AG04449 (cell line): ENCODE data around the gene RPL21.

Source experiments
- CTCF ChIA-PET: fragments of 350-600 bp; formaldehyde crosslinking; extraction: SDS; loops from one replicate; lab custom pipeline; 2021; ENCODE audit warnings: antibody characterized with exemption; lab: Yijun Ruan, JAX
- POLR2A ChIA-PET: fragments of 400-600, 350-600 bp; formaldehyde crosslinking; extraction: SDS; loops from one replicate; lab custom pipeline; 2020; ENCODE audit warnings: antibody characterized with exemption, inconsistent platforms; lab: Yijun Ruan, JAX
- DNase-seq: peaks from one replicate; pipeline ENCODE4 v3.0.0-alpha.2; 2010; ENCODE audit warnings: low read depth, low spot score
- H3K4me3 ChIP-seq: 2 replicates; pipeline ENCODE4 v1.5.1; 2011; ENCODE audit warnings: low read depth, mild to moderate bottlenecking, control low read depth, low read length
- TF ChIP-seq, protein P1 (sequence below): IDR thresholded peaks from one replicate; pipeline ENCODE4 v1.5.1; 2011; ENCODE audit warnings: mild to moderate bottlenecking, moderate library complexity, low read length, control low read depth, inconsistent platforms; ENCODE audit not compliant: insufficient read depth; ENCODE audit errors: missing control alignments

Gene RPL21

DNA sequence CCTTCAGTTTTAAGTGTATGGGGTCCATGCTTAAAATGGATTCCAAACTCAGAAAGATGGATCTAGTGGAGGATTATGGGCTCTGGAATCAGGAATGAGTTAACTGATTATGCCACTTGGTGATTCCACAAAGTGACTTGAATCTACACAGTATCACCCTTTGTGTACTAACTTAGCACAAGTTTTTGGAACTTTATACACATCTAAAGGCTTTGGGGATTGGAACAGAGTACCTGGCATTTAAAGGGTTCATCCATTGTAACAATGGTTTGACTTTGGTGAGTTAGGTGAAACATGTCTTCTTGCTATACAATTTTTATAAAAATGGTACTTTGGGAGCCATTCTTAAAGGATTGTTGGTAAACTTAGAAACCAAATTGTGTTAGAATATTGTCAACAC is 1.1 kb downstream of the RPL21 start:
- POLR2A ChIA-PET: interaction anchor here (1.2 kb wide), 1 partner anchor 78 kb away, joined by 3 read pairs; no protein-coding TSS in a partner anchor
- TF ChIP-seq, protein P1, sequence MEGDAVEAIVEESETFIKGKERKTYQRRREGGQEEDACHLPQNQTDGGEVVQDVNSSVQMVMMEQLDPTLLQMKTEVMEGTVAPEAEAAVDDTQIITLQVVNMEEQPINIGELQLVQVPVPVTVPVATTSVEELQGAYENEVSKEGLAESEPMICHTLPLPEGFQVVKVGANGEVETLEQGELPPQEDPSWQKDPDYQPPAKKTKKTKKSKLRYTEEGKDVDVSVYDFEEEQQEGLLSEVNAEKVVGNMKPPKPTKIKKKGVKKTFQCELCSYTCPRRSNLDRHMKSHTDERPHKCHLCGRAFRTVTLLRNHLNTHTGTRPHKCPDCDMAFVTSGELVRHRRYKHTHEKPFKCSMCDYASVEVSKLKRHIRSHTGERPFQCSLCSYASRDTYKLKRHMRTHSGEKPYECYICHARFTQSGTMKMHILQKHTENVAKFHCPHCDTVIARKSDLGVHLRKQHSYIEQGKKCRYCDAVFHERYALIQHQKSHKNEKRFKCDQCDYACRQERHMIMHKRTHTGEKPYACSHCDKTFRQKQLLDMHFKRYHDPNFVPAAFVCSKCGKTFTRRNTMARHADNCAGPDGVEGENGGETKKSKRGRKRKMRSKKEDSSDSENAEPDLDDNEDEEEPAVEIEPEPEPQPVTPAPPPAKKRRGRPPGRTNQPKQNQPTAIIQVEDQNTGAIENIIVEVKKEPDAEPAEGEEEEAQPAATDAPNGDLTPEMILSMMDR: no peak
- peak overlapping the region; percentile 93 for H3K4me3 ChIP-seq
- CTCF ChIA-PET: interaction anchor here (0.9 kb wide), 1 partner anchor 110 kb away, joined by 3 read pairs; no protein-coding TSS in a partner anchor
- no peak for DNase-seq

DNA sequence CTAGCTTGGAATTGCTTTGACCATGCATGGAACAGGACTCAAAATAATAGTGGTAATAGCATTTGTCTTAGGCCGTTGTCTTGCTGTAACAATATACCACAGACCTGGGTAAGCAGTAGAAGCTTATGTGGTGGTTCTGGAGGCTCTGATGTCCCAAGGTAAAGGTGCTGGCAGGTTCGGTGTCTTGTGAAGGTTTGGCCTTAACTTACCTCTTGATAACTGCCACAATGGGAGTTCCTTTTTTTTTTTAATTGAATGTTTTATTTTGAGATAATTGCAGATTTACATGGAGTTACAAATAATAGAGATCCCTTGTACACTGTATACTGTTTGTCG is 5.8 kb downstream of the RPL21 start:
- ChIA-PET CTCF (interaction anchor here (1.5 to 2.1 kb wide), 3 partner anchors 10 to 272 kb away, joined by 5 to 9 read pairs (median 9); partner anchors contain the start of gene RASL11A), POLR2A (interaction anchor here (0.6 to 1.4 kb wide), 2 partner anchors 13 to 272 kb away, joined by 3 to 7 read pairs; partner anchors contain the start of gene RASL11A)
- no peak overlapping the region for H3K4me3 ChIP-seq
- TF ChIP-seq, protein P1: no peak
- DNase-seq: no peak

DNA sequence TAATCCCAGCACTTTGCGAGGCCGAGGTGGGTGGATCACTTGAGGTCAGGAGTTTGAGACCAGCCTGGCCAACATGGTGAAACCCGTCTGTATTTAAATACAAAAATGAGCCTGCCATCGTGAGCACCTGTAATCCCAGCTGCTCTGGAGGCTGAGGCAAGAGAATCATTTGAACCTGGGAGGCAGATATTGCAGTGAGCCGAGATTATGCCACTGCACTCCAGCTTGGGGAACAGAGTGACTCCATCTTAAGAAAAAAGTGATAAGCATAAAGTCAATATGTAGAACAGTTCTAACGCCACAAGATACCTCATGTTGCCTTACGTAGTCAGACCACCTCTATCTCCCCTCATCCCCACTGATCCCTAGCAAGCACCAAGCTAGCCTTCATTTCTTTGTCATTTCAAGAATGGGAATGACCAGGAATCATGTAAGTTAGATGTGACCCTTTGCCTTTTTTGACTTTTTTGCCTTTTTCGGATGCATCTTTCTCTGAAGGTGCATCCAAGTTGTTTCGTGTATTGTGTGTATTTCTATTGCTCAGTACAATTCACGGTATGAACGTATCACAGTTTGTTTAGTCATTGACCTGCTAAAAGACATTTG is 6.4 kb downstream of the RPL21 start:
- H3K4me3 ChIP-seq: no peak overlapping the region
- no peak for DNase-seq
- ChIA-PET POLR2A (interaction anchor here (0.6 to 1.4 kb wide), 2 partner anchors 13 to 273 kb away, joined by 3 to 7 read pairs; partner anchors contain the start of gene RASL11A), CTCF (interaction anchor here (1.5 to 2.6 kb wide), 4 partner anchors 10 to 272 kb away, joined by 5 to 9 read pairs (median 8); partner anchors contain the start of gene RASL11A)
- TF ChIP-seq, protein P1: no peak

DNA sequence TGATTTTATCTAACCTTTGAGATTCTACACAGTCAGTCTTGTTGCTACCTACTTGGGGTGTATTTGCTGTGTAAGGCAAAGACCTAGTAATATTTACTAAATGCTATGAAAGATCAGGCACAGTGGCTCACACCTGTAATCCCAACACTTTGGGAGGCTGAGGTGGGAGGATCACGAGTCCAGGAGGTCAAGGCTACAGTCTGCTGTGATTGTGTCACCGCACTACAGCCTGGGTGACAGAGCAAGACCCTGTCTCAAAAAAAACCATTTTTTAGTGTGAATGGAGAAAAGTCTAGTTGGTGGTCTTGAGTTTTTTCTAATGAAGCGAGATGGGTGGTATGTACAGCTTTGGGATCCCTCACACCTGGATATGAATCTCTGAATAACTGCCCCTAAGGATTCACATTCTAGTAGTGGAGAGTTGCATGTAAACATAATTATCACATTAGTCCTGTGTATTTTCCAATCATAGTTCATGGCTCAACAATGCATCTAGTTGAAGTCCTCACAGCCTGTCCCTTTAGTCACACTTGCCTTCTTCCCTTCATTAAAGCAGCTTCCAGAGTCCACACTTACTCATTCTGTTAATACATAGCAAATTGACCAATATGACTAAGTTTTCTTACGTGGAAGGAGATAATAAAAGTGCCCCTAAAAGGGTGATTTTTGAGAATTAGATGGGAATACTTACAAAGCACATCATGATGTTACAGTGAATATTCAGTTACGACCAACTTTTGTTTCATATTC is 7.5 kb downstream of the RPL21 start:
- ChIA-PET CTCF (interaction anchor here (2.6 kb wide), 1 partner anchor 12 kb away, joined by 7 read pairs; the partner anchor contains the start of gene RASL11A), POLR2A (no interaction called here)
- no peak overlapping the region for H3K4me3 ChIP-seq
- TF ChIP-seq, protein P1: no peak
- no peak for DNase-seq

DNA sequence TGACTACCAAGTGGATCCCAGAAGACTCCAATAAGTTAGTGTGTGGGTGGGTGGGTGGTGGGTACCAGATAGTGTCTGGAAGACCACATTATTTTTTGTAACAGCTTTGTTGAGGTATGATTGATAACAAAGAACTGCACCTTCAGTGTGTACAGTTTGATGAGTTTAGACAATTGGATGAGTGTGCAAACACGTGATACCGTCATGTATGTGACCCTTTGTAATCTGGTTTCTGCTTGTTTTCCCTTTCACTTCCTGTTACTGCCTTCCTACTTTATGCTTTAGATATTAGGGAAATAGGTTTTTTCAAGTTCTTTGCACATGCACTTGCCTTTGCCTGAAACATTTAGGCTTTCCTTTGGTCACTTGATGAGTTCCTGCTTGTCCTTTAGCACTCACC is 8.5 kb downstream of the RPL21 start:
- DNase-seq: no peak
- TF ChIP-seq, protein P1: no peak
- ChIA-PET POLR2A (interaction anchor here (0.7 kb wide), 1 partner anchor 89 kb away, joined by 3 read pairs; no protein-coding TSS in a partner anchor), CTCF (interaction anchor here (0.7 to 2.6 kb wide), 2 partner anchors 11 to 274 kb away, joined by 3 to 7 read pairs; partner anchors contain the start of gene RASL11A)
- H3K4me3 ChIP-seq: no peak overlapping the region

DNA sequence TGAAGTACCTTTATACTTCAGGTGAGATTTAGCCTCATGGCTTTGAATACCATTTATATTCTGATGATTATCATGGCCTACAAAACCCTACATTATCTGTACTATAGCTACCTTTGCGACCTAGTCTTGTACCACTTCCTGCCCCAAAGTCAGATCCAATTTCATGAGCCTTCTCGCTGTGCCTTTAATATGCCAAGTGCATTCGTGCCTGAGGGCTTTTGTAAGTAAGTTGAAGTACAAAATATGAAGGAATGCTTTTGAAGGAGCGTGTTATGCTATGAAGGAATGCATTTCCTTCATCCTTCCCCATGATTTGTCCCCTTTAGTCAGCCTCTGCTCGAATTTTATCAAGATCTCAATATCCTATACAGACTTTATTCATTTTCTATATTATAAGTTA is 10.0 kb downstream of the RPL21 start:
- POLR2A ChIA-PET: no interaction called here
- no peak overlapping the region for H3K4me3 ChIP-seq

More for the DNA sequence above, 10.0 kb downstream of the RPL21 start:
- TF ChIP-seq, protein P1: no peak
- no peak for DNase-seq
- CTCF ChIA-PET: no interaction called here
